Measurements from ENCODE around the gene C12orf54.

- TF ChIP-seq POLR2AphosphoS5 (IDR thresholded peaks at IDR 0.05) = no peak
- TF ChIP-seq CTCF (IDR thresholded peaks at IDR 0.05) = no peak
- TF ChIP-seq POLR2A (IDR thresholded peaks at IDR 0.05) = no peak
- TF ChIP-seq EP300 (IDR thresholded peaks at IDR 0.05; ENCODE audit: low read depth) = no peak
Observed at GRCh38 chr12:48459259-48459658, 23.0 kb upstream of the C12orf54 start.

Data from transverse colon (tissue), 4 donors.